ENCODE results near the gene JMJD1C. TPM values are rescaled to one million over a fixed set of nuclear protein-coding genes. Genes with fewer than 3 reads are reported as not detected.

The JMJD1C gene
- total RNA-seq, 6 experiments from 2014 or later: 29.6 to 53.3 (median 38.2) TPM

DNA sequence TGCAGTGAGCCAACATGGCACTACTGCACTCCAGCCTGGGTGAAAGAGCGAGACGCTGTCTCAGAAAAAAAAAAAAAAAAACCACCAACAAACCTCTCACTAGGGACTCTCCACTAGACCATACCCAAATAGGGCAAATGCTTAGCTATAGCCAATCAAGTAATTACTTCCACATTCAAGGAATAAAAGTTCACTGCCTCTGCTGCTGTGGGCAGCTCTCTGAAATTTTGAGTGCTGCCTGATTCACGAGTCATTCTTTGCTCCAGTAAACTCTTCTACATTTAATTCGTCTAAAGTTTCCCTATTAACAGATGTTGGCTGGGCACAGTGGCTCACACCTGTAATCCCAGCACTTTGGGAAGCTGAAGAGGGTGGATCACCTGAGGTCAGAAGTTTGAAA lies 337.3 kb downstream of the JMJD1C start:
- H3K9me3 ChIP-seq: no peaks in the 10 kb centered on the region
- 69% methylated on average over 2 of the region's 4 CpGs for WGBS (ENCODE audit: insufficient coverage, low coverage, low lambda C conversion rate, missing lambda C conversion rate)
- H3K27ac ChIP-seq: no peak overlapping the region
- no peaks in the 10 kb centered on the region for H3K27me3 ChIP-seq
- DNase-seq: no peak
- ATAC-seq: no peak
- intact Hi-C loops (cut with DNase I): no loop called here
- H3K4me1 ChIP-seq: no peaks in the 10 kb centered on the region
- H3K36me3 ChIP-seq: no peaks in the 10 kb centered on the region
- no peak overlapping the region for H3K4me3 ChIP-seq
- no peak for TF ChIP-seq POLR2A (IDR thresholded peaks at IDR 0.05)
- TF ChIP-seq, protein P1, sequence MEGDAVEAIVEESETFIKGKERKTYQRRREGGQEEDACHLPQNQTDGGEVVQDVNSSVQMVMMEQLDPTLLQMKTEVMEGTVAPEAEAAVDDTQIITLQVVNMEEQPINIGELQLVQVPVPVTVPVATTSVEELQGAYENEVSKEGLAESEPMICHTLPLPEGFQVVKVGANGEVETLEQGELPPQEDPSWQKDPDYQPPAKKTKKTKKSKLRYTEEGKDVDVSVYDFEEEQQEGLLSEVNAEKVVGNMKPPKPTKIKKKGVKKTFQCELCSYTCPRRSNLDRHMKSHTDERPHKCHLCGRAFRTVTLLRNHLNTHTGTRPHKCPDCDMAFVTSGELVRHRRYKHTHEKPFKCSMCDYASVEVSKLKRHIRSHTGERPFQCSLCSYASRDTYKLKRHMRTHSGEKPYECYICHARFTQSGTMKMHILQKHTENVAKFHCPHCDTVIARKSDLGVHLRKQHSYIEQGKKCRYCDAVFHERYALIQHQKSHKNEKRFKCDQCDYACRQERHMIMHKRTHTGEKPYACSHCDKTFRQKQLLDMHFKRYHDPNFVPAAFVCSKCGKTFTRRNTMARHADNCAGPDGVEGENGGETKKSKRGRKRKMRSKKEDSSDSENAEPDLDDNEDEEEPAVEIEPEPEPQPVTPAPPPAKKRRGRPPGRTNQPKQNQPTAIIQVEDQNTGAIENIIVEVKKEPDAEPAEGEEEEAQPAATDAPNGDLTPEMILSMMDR (IDR thresholded peaks at IDR 0.05): no peak

DNA sequence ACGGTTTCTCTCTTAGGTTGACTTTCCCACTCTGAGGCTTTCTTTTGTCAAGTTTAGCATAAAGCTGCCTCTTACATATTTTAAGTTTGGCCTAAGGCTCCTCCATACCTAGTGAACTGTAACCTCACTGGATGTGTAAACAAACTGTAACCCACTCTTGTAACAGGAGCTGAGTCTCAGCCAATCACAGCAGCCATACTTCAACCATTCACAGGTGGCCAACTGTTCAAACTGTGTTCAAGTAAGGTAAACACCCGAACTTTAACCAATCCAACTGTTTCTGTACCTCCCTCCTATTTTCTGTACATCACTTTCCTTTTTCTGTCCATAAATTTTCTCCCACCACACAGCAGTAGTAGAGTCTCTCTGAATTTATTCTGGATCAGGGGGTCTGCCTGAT lies 340.3 kb downstream of the JMJD1C start:
- Histone ChIP-seq H3K27ac (no peak overlapping the region), H3K4me1 (no peaks in the 10 kb centered on the region), H3K27me3 (no peaks in the 10 kb centered on the region), H3K4me3 (no peak overlapping the region), H3K36me3 (no peaks in the 10 kb centered on the region), H3K9me3 (no peaks in the 10 kb centered on the region)
- DNase-seq (no peak), ATAC-seq (no peak)
- intact Hi-C loops (cut with DNase I): no loop called here
- WGBS (ENCODE audit: insufficient coverage, low coverage, low lambda C conversion rate, missing lambda C conversion rate): 78% methylated on average over 2 of the region's 2 CpGs
- TF ChIP-seq, protein P1 (IDR thresholded peaks at IDR 0.05): no peak
- TF ChIP-seq POLR2A (IDR thresholded peaks at IDR 0.05): no peak

DNA sequence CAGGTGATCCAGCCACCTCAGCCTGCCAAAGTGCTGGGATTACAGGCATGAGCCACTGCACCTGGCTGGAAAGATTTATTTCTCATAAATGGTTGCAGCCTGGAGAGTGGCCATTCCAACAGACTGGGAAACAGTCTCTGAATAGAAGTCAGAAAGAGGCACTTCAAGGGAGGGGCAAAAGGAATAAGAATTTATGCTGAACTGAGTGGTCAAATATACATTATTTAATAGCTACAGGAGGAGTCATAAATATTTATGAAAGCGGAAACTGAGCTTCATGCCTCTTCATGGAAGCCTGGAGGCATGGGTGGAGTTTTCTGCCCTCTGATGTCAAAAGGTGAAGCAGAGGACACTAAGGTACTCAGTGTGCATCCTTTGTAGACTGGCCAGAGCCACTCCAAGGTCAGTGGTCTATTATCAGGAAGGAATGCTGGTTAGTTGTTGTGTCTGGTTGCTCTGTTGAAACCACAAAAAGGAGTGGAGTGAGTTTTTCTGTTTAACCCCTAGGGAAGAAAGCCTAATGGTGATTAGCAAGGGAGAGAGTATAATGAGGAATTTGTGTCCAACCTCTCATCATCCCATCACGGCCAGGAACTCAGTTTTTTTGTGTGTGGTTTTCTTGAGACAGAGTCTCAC lies 341.9 kb downstream of the JMJD1C start:
- intact Hi-C loops (cut with DNase I): no loop called here
- no peak for ATAC-seq
- Histone ChIP-seq H3K9me3 (no peaks in the 10 kb centered on the region), H3K27me3 (no peaks in the 10 kb centered on the region), H3K36me3 (no peaks in the 10 kb centered on the region), H3K4me3 (no peak overlapping the region), H3K27ac (no peak overlapping the region), H3K4me1 (no peaks in the 10 kb centered on the region)
- DNase-seq: no peak
- 87% methylated on average over 2 of the region's 2 CpGs for WGBS (ENCODE audit: insufficient coverage, low coverage, low lambda C conversion rate, missing lambda C conversion rate)
- TF ChIP-seq, protein P1 (IDR thresholded peaks at IDR 0.05): no peak
- TF ChIP-seq POLR2A (IDR thresholded peaks at IDR 0.05): no peak

DNA sequence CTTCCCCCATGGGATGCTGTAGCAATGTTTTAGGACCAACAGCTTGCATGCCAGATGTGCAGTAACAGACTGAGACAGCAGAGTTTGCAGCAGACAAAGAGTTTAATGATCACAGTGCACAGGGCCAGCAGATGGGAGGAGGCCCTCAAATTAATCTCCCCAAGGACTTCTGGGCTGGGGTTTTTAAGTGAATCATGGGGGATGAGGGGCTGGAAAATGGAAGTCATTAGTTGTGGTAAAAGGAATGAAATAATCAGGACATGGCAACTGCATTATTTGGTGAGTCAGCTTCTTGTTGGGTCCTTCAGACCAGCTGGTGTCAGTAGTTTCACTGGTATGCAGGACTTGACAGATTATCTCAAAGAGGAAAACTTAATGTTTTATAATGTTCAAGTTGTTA lies 345.2 kb downstream of the JMJD1C start:
- DNase-seq: no peak
- no peak overlapping the region for H3K4me3 ChIP-seq
- intact Hi-C loops (cut with DNase I): no loop called here
- H3K27me3 ChIP-seq: no peaks in the 10 kb centered on the region
- H3K36me3 ChIP-seq: no peaks in the 10 kb centered on the region
- H3K9me3 ChIP-seq: no peaks in the 10 kb centered on the region
- no peak for TF ChIP-seq POLR2A (IDR thresholded peaks at IDR 0.05)
- TF ChIP-seq, protein P1 (IDR thresholded peaks at IDR 0.05): no peak
- ATAC-seq: no peak
- H3K4me1 ChIP-seq: peaks cover 0 to 6% (median 2%) of the 10 kb centered on the region in 4 donors
- no peak overlapping the region for H3K27ac ChIP-seq

DNA sequence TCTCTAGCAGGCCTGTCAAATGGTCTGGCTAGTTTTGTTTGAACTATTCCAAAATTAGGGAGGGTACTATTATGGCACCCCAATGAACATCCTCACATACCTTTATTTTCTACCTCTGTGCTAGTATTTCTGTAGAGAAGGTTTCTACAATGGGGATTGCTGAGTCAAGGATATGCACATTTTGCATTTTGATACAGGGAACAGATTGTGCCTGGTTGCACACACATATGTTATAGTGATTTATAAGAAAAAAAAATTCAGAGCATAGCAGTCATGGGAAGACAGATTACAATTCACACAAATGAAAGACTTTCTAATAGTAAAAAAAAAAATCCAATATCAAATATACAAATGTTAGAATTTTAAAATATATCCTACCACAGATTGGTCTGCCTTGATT lies 346.7 kb downstream of the JMJD1C start:
- ATAC-seq (no peak), DNase-seq (no peak)
- TF ChIP-seq, protein P1 (IDR thresholded peaks at IDR 0.05): no peak
- TF ChIP-seq POLR2A (IDR thresholded peaks at IDR 0.05): no peak
- Histone ChIP-seq H3K36me3 (no peaks in the 10 kb centered on the region), H3K4me1 (peaks cover 0 to 20% (median 10%) of the 10 kb centered on the region in 4 donors), H3K4me3 (no peak overlapping the region), H3K27me3 (no peaks in the 10 kb centered on the region), H3K27ac (no peak overlapping the region), H3K9me3 (no peaks in the 10 kb centered on the region)
- intact Hi-C loops (cut with DNase I): no loop called here
